Subcutaneous adipose tissue (tissue), 4 donors: ENCODE results near the gene GADL1. TPM values are rescaled to one million over a fixed set of nuclear protein-coding genes. Genes with fewer than 3 reads are reported as not detected.

Experiments
- CTCF ChIP-seq: fragments of 450-650 bp; IDR thresholded peaks from one replicate; pipeline ENCODE4 v1.5.1; 2016; ENCODE audit warnings: low read depth, mild to moderate bottlenecking, control low read depth, antibody characterized with exemption, moderate library complexity
- total RNA-seq, 4 donors: library from RNA; depleted of rRNA; stranded (reverse); fragments of >200 nt; gene quantifications; one replicate each; pipeline ENCODE4 v1.1.0, GENCODE V29; 2016

Gene GADL1
- total RNA-seq, 4 donors from 2014 or later: not detected

GRCh38 chr3:30691944-30692343 is 202.5 kb downstream of the GADL1 start:
- TF ChIP-seq CTCF: no peak

GRCh38 chr3:30691249-30691880 is 203.1 kb downstream of the GADL1 start:
- no peak for TF ChIP-seq CTCF

GRCh38 chr3:30690199-30690598 is 204.3 kb downstream of the GADL1 start:
- no peak for TF ChIP-seq CTCF

- TF ChIP-seq CTCF: no peak
These were observed 205.5 kb downstream of the GADL1 start for GRCh38 chr3:30688776-30689641.

GRCh38 chr3:30687930-30688570 is 206.4 kb downstream of the GADL1 start:
- no peak for TF ChIP-seq CTCF

- TF ChIP-seq CTCF: no peak
These were observed 207.7 kb downstream of the GADL1 start for GRCh38 chr3:30686799-30687198.

GRCh38 chr3:30686176-30686575 is 208.3 kb downstream of the GADL1 start:
- TF ChIP-seq CTCF: no peak
